ENCODE measurements around the gene TP53I11.

Gene TP53I11

DNA sequence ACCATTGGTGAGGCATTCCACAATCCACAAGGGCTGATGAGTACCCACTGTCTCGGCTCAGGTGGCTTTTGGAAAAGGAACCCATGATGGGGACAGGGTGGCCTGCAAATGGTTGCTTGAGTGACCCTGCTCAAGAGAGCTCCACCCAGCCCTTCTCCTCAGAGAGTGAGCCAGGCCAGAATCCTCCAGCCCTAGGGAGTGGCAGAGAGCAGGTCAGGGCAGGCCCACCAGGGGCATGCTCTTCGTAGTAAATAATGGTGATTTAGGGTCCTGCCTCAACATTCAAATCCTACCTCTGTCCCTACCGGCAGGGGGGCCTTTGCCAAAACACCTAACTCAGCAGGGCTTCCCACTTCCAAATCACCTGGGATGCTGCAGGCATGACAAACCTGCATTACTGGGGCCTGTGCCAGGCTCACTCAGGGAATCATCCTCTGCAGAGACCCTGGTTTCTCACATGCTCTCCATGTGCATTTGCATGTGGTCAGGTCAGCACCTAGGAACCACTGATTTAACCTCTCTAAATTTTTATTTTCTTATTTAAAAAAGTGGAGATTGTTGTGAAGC lies 17.3 kb upstream of the TP53I11 start:
- CTCF ChIA-PET: interaction anchor here (1.5 kb wide), 1 partner anchor 38 kb away, joined by 3 read pairs; no protein-coding TSS in a partner anchor
- DNase-seq (ENCODE audit: extremely low spot score): no peak
- TF ChIP-seq, protein P1, sequence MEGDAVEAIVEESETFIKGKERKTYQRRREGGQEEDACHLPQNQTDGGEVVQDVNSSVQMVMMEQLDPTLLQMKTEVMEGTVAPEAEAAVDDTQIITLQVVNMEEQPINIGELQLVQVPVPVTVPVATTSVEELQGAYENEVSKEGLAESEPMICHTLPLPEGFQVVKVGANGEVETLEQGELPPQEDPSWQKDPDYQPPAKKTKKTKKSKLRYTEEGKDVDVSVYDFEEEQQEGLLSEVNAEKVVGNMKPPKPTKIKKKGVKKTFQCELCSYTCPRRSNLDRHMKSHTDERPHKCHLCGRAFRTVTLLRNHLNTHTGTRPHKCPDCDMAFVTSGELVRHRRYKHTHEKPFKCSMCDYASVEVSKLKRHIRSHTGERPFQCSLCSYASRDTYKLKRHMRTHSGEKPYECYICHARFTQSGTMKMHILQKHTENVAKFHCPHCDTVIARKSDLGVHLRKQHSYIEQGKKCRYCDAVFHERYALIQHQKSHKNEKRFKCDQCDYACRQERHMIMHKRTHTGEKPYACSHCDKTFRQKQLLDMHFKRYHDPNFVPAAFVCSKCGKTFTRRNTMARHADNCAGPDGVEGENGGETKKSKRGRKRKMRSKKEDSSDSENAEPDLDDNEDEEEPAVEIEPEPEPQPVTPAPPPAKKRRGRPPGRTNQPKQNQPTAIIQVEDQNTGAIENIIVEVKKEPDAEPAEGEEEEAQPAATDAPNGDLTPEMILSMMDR (IDR thresholded peaks at IDR 0.05; ENCODE audit: control extremely low read depth, extremely low read depth, low read depth, missing control alignments): no peak
- POLR2A ChIA-PET: no interaction called here

DNA sequence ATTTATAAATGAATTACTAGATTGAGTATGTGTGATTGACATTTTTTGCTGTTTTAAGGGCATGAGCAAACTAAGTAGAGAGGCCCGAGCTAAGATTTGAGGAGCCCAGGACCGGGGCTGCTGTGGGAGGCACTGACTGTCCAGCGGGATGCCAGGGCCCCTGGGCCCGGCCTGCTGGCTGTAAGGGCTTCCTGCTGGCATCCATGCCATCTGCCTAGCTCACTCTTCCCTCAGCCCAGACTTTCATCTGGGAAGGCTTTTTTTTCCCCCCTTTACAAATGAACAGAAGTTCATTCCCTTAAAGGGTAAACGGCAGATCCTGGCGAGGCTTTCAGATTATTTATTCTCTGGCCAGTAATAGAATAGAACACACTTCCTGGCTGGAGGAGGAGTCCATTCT lies 16.0 kb upstream of the TP53I11 start:
- DNase-seq (ENCODE audit: extremely low spot score): no peak
- POLR2A ChIA-PET: no interaction called here
- TF ChIP-seq, protein P1 (IDR thresholded peaks at IDR 0.05; ENCODE audit: control extremely low read depth, extremely low read depth, low read depth, missing control alignments): no peak

DNA sequence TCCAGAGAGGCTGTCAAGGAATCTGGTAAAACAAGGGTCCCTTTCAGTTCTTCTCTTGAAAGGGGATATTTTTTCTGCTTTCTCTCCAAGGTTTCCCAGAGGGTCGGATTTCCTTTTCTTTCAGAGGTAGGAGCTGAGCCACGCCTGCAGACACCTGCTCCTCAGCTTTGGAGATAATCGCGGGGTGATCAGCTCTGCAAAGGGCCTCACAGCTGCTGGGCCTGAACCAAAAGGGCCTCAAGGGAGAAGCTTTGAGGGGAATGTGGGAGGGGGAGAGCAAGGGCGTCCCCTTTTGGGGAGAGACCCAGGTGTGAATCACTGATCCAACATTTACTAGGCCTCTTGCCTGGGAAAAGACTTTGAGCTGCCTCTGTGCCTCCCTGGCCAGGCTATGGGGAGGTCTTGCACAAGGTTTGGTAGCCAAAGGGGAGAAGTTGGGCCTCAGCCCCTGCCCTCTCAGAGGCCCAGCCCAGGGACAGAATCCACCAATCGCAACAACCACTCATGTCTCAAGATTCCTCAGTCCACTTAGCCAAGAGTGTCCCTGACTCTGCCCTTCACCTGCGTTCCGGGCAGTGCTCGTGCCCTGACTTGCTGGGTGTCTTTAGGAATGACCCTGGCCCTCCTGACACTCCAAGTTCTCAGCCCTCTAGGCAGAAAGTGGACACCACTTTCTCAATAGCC lies 14.0 kb upstream of the TP53I11 start:
- TF ChIP-seq, protein P1 (IDR thresholded peaks at IDR 0.05; ENCODE audit: control extremely low read depth, extremely low read depth, low read depth, missing control alignments): no peak
- CTCF ChIA-PET: interaction anchor here (1.3 kb wide), 1 partner anchor 139 kb away, joined by 3 read pairs; no protein-coding TSS in a partner anchor
- POLR2A ChIA-PET: no interaction called here
- no peak for DNase-seq (ENCODE audit: extremely low spot score)

More for the DNA sequence above, 16.0 kb upstream of the TP53I11 start:
- CTCF ChIA-PET: interaction anchor here (1.8 kb wide), 1 partner anchor 40 kb away, joined by 4 read pairs; no protein-coding TSS in a partner anchor

DNA sequence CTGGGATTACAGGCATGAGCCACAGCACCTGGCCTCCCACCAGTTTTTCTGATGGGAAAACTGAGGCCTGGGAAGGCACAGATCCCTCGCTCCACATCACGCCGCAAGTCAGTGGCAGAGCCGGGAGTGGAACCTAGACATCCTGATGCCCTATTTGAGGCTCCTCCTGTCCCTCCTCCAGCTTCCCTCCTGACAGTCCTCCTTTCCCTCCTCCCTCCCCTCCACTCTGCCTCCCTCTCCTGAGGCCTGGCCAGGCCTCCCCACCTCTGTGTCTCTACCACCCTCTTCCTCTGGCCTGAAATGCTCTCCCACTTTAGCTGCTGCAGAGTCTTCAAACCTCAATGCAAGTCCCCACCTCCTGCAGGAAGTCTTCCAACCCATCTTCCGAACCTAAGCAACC lies 13.3 kb upstream of the TP53I11 start:
- POLR2A ChIA-PET: no interaction called here
- TF ChIP-seq, protein P1 (IDR thresholded peaks at IDR 0.05; ENCODE audit: control extremely low read depth, extremely low read depth, low read depth, missing control alignments): no peak
- CTCF ChIA-PET: interaction anchor here (1.0 to 1.3 kb wide), 3 partner anchors 26 to 140 kb away, joined by 3 read pairs; no protein-coding TSS in a partner anchor
- no peak for DNase-seq (ENCODE audit: extremely low spot score)

DNA sequence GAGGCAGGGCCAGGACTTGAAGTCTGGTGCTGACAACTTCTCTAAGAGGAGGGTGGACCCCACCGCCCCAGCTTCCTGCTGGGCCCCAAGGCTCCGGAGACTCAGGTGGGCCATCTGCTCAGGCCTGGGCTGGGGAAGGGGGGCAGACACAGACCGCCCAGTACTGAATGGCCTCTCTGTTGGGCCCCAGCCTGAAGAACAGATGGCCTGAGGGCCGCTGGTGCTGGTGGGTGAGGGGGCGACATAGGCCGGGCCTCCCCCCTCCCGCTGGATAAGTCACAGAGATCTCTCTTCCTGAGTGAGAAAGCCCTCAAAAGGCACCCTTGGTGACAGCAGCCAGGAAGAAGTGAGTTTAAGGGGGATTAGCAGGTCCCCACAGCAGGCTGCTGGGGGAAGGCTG lies 12.5 kb upstream of the TP53I11 start:
- TF ChIP-seq, protein P1 (IDR thresholded peaks at IDR 0.05; ENCODE audit: control extremely low read depth, extremely low read depth, low read depth, missing control alignments): no peak
- ChIA-PET POLR2A (no interaction called here), CTCF (interaction anchor here (1.0 to 1.1 kb wide), 3 partner anchors 25 to 44 kb away, joined by 3 read pairs; no protein-coding TSS in a partner anchor)
- no peak for DNase-seq (ENCODE audit: extremely low spot score)

DNA sequence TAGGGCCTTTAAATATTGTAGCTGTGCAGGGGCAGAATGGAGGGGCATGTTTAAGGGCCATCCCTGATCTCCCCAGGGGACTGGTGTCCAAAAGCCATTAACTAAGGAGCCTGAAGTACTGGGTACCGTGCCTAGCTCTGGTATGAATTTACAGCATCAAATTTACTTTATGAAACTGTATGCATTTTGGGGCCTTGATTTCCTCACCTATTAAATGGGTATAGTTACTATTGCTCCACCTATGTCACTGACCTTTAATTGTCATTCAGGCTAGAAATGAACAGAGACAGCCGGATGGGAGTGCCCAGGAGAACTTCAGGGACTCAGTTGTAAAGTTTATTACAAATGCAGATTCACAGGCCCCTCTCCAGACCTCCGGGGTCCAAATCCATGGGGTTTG lies 11.8 kb upstream of the TP53I11 start:
- TF ChIP-seq, protein P1 (IDR thresholded peaks at IDR 0.05; ENCODE audit: control extremely low read depth, extremely low read depth, low read depth, missing control alignments): no peak
- ChIA-PET POLR2A (no interaction called here), CTCF (interaction anchor here (1.1 kb wide), 1 partner anchor 43 kb away, joined by 3 read pairs; no protein-coding TSS in a partner anchor)
- DNase-seq (ENCODE audit: extremely low spot score): no peak

Measured in GM10248 (cell line).